Caco-2 (cell line): ENCODE measurements around the gene EXOC2. TPM values are rescaled to one million over a fixed set of nuclear protein-coding genes. Genes with fewer than 3 reads are reported as not detected.

Experiments used
- BruUV-seq: library from RNA; stranded (reverse); fragments of 400-500 nt; replicated peaks from 2 replicates; lab custom pipeline; 2021; lab: Mats Ljungman, UMichigan
- CTCF ChIA-PET: fragments of 300-600 bp; sonication (Branson Sonifier 250); formaldehyde crosslinking; loops from one replicate; lab custom pipeline; 2022; ENCODE audit warnings: antibody characterized with exemption; lab: Charles Lee
- POLR2A ChIA-PET: fragments of 300-600 bp; sonication (Branson Sonifier 250); formaldehyde crosslinking; loops from one replicate; lab custom pipeline; 2022; ENCODE audit warnings: antibody characterized with exemption; lab: Charles Lee
- DNase-seq, 2 experiments: peaks; one replicate each; pipeline versions ENCODE4 v3.0.0 to v3.0.0-alpha.2; 2020 to 2022
- H3K27me3 ChIP-seq: replicated peaks from 2 replicates; pipeline ENCODE4 v1.6.0; 2011; ENCODE audit warnings: low read length; ENCODE audit not compliant: control insufficient read depth, insufficient read depth
- H3K36me3 ChIP-seq: 2 replicates; pipeline ENCODE4 v1.5.1; 2011; ENCODE audit warnings: low read length; ENCODE audit not compliant: control insufficient read depth, insufficient read depth
- H3K4me1 ChIP-seq: fragments of 250-450 bp; sonication (Bioruptor Pico); 2 replicates; pipeline ENCODE4 v1.5.1; 2020; ENCODE audit warnings: mild to moderate bottlenecking
- H3K4me3 ChIP-seq: 2 replicates; pipeline ENCODE4 v1.5.1; 2011; ENCODE audit warnings: low read depth, mild to moderate bottlenecking, control low read depth, low read length
- H3K9me3 ChIP-seq: fragments of 250-450 bp; sonication (Bioruptor Pico); 2 replicates; pipeline ENCODE4 v1.5.1; 2020; ENCODE audit warnings: mild to moderate bottlenecking, moderate library complexity
- H3K27ac Mint-ChIP-seq: one replicate; pipeline ENCODE4 v1.8.0; 2022; ENCODE audit warnings: mixed read lengths; ENCODE audit not compliant: unreplicated experiment
- H3K27me3 Mint-ChIP-seq: one replicate; pipeline ENCODE4 v1.8.0; 2022; ENCODE audit warnings: mixed read lengths; ENCODE audit not compliant: insufficient read depth, unreplicated experiment
- H3K36me3 Mint-ChIP-seq: one replicate; pipeline ENCODE4 v1.8.0; 2022; ENCODE audit warnings: mild to moderate bottlenecking, mixed read lengths; ENCODE audit not compliant: insufficient read depth, unreplicated experiment
- H3K4me1 Mint-ChIP-seq: one replicate; pipeline ENCODE4 v1.8.0; 2022; ENCODE audit warnings: low read depth, mixed read lengths; ENCODE audit not compliant: unreplicated experiment
- H3K4me3 Mint-ChIP-seq: one replicate; pipeline ENCODE4 v1.8.0; 2022; ENCODE audit warnings: mild to moderate bottlenecking, moderate library complexity, mixed read lengths; ENCODE audit not compliant: unreplicated experiment
- H3K9me3 Mint-ChIP-seq: one replicate; pipeline ENCODE4 v1.8.0; 2022; ENCODE audit warnings: mixed read lengths; ENCODE audit not compliant: unreplicated experiment
- CTCF ChIP-seq, 2 experiments: fragments of 200-600 bp in 1 of 2; IDR thresholded peaks; 1 replicate in 1 of 2; 2 replicates in 1 of 2; pipeline versions ENCODE4 v1.5.1 to v1.8.0; 2011 to 2022; ENCODE audit warnings: antibody characterized with exemption in 1 of 2, control low read depth in 1 of 2, inconsistent platforms in 1 of 2, low read depth in 1 of 2, low read length in 1 of 2, mild to moderate bottlenecking in 1 of 2, moderate library complexity in 1 of 2; ENCODE audit not compliant: insufficient read depth in 1 of 2, severe bottlenecking in 1 of 2, unreplicated experiment in 1 of 2
- intact Hi-C: fragments of 100-400 bp; cut with micrococcal nuclease; formaldehyde crosslinking; loops from one replicate; pipeline ENCODE4 v1.10.0; 2022; ENCODE audit not compliant: unreplicated experiment
- total RNA-seq: library from RNA; stranded (reverse); gene quantifications from 2 replicates; pipeline ENCODE4 v1.2.3, GENCODE V29; 2022

Gene EXOC2
- total RNA-seq, 1 experiment from 2014 or later: 21.4 TPM

GRCh38 chr6:707576-708236, 14.8 kb upstream of the EXOC2 start:
- Mint-ChIP-seq H3K9me3 (no peaks in the 10 kb centered on the region), H3K27ac (no peak overlapping the region), H3K4me1 (no peaks in the 10 kb centered on the region), H3K36me3 (no peaks in the 10 kb centered on the region), H3K4me3 (no peak overlapping the region), H3K27me3 (peaks cover 2% of the 10 kb centered on the region)
- DNase-seq: no peak
- POLR2A ChIA-PET: interaction anchor here (0.5 kb wide), 1 partner anchor 50 kb away, joined by 3 read pairs; no protein-coding TSS in a partner anchor
- CTCF ChIA-PET: interaction anchor here (1.7 kb wide), 1 partner anchor 14 kb away, joined by 4 read pairs; no protein-coding TSS in a partner anchor
- intact Hi-C loops: no loop called here
- no peak for TF ChIP-seq CTCF (IDR thresholded peaks at IDR 0.05; ENCODE audit: insufficient read depth in 1 of 2, low read depth in 1 of 2, low read length in 1 of 2, severe bottlenecking in 1 of 2, unreplicated experiment in 1 of 2)
- Histone ChIP-seq H3K9me3 (no peaks in the 10 kb centered on the region), H3K4me1 (no peaks in the 10 kb centered on the region), H3K27me3 (no peaks in the 10 kb centered on the region; the same call in 1 of the 2 replicates), H3K36me3 (no peaks in the 10 kb centered on the region), H3K4me3 (no peak overlapping the region)
- BruUV-seq: no TSS peak

GRCh38 chr6:706819-707381, 14.0 kb upstream of the EXOC2 start:
- no TSS peak for BruUV-seq
- Histone ChIP-seq H3K36me3 (no peaks in the 10 kb centered on the region), H3K9me3 (no peaks in the 10 kb centered on the region), H3K27me3 (no peaks in the 10 kb centered on the region; the same call in 1 of the 2 replicates), H3K4me1 (no peaks in the 10 kb centered on the region), H3K4me3 (no peak overlapping the region)
- H3K27me3 Mint-ChIP-seq: peaks cover 6% of the 10 kb centered on the region
- ChIA-PET CTCF (interaction anchor here (0.6 to 1.7 kb wide), 3 partner anchors 15 to 630 kb away, joined by 3 to 4 read pairs (median 4); no protein-coding TSS in a partner anchor), POLR2A (interaction anchor here (0.5 kb wide), 1 partner anchor 50 kb away, joined by 3 read pairs; no protein-coding TSS in a partner anchor)
- no peak for TF ChIP-seq CTCF (IDR thresholded peaks at IDR 0.05; ENCODE audit: insufficient read depth in 1 of 2, low read depth in 1 of 2, low read length in 1 of 2, severe bottlenecking in 1 of 2, unreplicated experiment in 1 of 2)
- no peak for DNase-seq
- no peaks in the 10 kb centered on the region for H3K4me1 Mint-ChIP-seq
- intact Hi-C loops: no loop called here
- no peaks in the 10 kb centered on the region for H3K9me3 Mint-ChIP-seq
- H3K36me3 Mint-ChIP-seq: no peaks in the 10 kb centered on the region
- H3K4me3 Mint-ChIP-seq: no peak overlapping the region
- H3K27ac Mint-ChIP-seq: no peak overlapping the region

GRCh38 chr6:706146-706545, 13.2 kb upstream of the EXOC2 start:
- no peaks in the 10 kb centered on the region for H3K9me3 Mint-ChIP-seq
- H3K4me3 Mint-ChIP-seq: no peak overlapping the region
- peaks cover 6% of the 10 kb centered on the region for H3K27me3 Mint-ChIP-seq
- no TSS peak for BruUV-seq
- ChIA-PET POLR2A (no interaction called here), CTCF (no interaction called here)
- no peak overlapping the region for H3K4me3 ChIP-seq
- intact Hi-C loops: no loop called here
- H3K36me3 ChIP-seq: no peaks in the 10 kb centered on the region
- no peak for DNase-seq
- H3K4me1 Mint-ChIP-seq: no peaks in the 10 kb centered on the region
- H3K27ac Mint-ChIP-seq: no peak overlapping the region
- no peaks in the 10 kb centered on the region for H3K4me1 ChIP-seq
- H3K27me3 ChIP-seq: no peaks in the 10 kb centered on the region; the same call in 1 of the 2 replicates
- no peak for TF ChIP-seq CTCF (IDR thresholded peaks at IDR 0.05; ENCODE audit: insufficient read depth in 1 of 2, low read depth in 1 of 2, low read length in 1 of 2, severe bottlenecking in 1 of 2, unreplicated experiment in 1 of 2)
- H3K36me3 Mint-ChIP-seq: no peaks in the 10 kb centered on the region
- H3K9me3 ChIP-seq: no peaks in the 10 kb centered on the region
